K562 (cell line): ENCODE measurements around the gene VKORC1. TPM values are rescaled to one million over a fixed set of nuclear protein-coding genes. Genes with fewer than 3 reads are reported as not detected.

ENCODE experiments used
- ATAC-seq: fragments of 200-7000 bp; cut with Tn5 transposase; 3 replicates; pipeline ENCODE4 v1.9.1; 2020; ENCODE audit warnings: moderate library complexity
- BruUV-seq: library from RNA; stranded (reverse); fragments of 400-500 nt; replicated peaks from 2 replicates; lab custom pipeline; 2021; lab: Mats Ljungman, UMichigan
- CTCF ChIA-PET: fragments of 300-600 bp; formaldehyde crosslinking; extraction: SDS; loops from one replicate; lab custom pipeline; 2021; ENCODE audit warnings: low intra/inter-chr PET ratio; lab: Yijun Ruan, JAX
- POLR2A ChIA-PET: fragments of 300-600, 350-650 bp; sonication (Branson Sonifier 250); formaldehyde crosslinking; extraction: SDS; loops from one replicate; lab custom pipeline; 2021; ENCODE audit warnings: antibody characterized with exemption, inconsistent platforms; lab: Yijun Ruan, JAX
- DNase-seq, 4 experiments: peaks; one replicate each; pipeline versions ENCODE4 v3.0.0 to v3.0.0-alpha.2; 2011 to 2018; ENCODE audit warnings: low spot score in 3 of 4, mixed read lengths in 3 of 4; ENCODE audit errors: extremely low read depth in 1 of 4
- FAIRE-seq: peaks from 2 replicates; lab custom pipeline; 2011; peaks lifted over from hg19 to GRCh38; lab: Jason Lieb, UNC
- H2AFZ ChIP-seq: 2 replicates; pipeline ENCODE4 v1.6.0; 2011; ENCODE audit warnings: low read depth, low read length, control low read depth, inconsistent platforms
- H3K27ac ChIP-seq: fragments of 200-600 bp; 3 replicates; pipeline ENCODE4 v1.8.0; 2011; ENCODE audit warnings: low read depth, mild to moderate bottlenecking, control low read depth, inconsistent platforms, low read length, moderate library complexity, mixed read lengths; ENCODE audit errors: extremely low read depth
- H3K27me3 ChIP-seq, 2 experiments: fragments of 300-600 bp in 1 of 2; 2 replicates in 1 of 2; 3 replicates in 1 of 2; pipeline versions ENCODE4 v1.6.0 to v1.8.0; 2011; ENCODE audit warnings: inconsistent platforms in 2 of 2, low read length in 2 of 2, mild to moderate bottlenecking in 1 of 2, mixed read lengths in 1 of 2, moderate library complexity in 1 of 2; ENCODE audit not compliant: control insufficient read depth in 2 of 2, insufficient read depth in 2 of 2
- H3K36me3 ChIP-seq: fragments of 300-600 bp; 3 replicates; pipeline ENCODE4 v1.8.0; 2011; ENCODE audit warnings: mild to moderate bottlenecking, low read length, inconsistent platforms; ENCODE audit not compliant: control insufficient read depth, insufficient read depth
- H3K4me1 ChIP-seq, 2 experiments: fragments of 200-600 bp in 1 of 2; replicated peaks in 1 of 2; 2 replicates in 1 of 2; 3 replicates in 1 of 2; pipeline versions ENCODE4 v1.5.1 to v1.8.0; 2011; ENCODE audit warnings: inconsistent platforms in 2 of 2, low read length in 2 of 2, mild to moderate bottlenecking in 1 of 2, mixed read lengths in 1 of 2, moderate library complexity in 1 of 2; ENCODE audit not compliant: control insufficient read depth in 2 of 2, insufficient read depth in 2 of 2
- H3K4me2 ChIP-seq: 2 replicates; pipeline ENCODE4 v1.6.1; 2011; ENCODE audit warnings: low read length, control low read depth, inconsistent platforms, mixed read lengths; ENCODE audit not compliant: insufficient read depth
- H3K4me3 ChIP-seq: fragments of 200-600 bp; sonication (generic), shearing (Covaris generic); 2 replicates; pipeline ENCODE4 v1.5.1; 2016; ENCODE audit warnings: control low read depth, inconsistent platforms
- H3K79me2 ChIP-seq: fragments of 200-600 bp; 3 replicates; pipeline ENCODE4 v1.8.0; 2011; ENCODE audit warnings: low read length, inconsistent platforms; ENCODE audit not compliant: control insufficient read depth, insufficient read depth
- H3K9ac ChIP-seq, 2 experiments: 2 replicates each; pipeline versions ENCODE4 v1.6.0 to v1.6.1; 2011; ENCODE audit warnings: low read depth in 2 of 2, low read length in 2 of 2, control low read depth in 1 of 2, inconsistent platforms in 1 of 2, mild to moderate bottlenecking in 1 of 2, mixed read lengths in 1 of 2; ENCODE audit not compliant: insufficient read depth in 1 of 2
- H3K9me1 ChIP-seq: one replicate; pipeline ENCODE4 v1.6.0; 2011; ENCODE audit warnings: inconsistent platforms, mild to moderate bottlenecking, low read length, moderate library complexity; ENCODE audit not compliant: control insufficient read depth, insufficient read depth
- H3K9me3 ChIP-seq: replicated peaks from 2 replicates; pipeline ENCODE4 v1.5.1; 2011; ENCODE audit warnings: low read depth, low read length, inconsistent platforms; ENCODE audit not compliant: control insufficient read depth, insufficient read depth
- H4K20me1 ChIP-seq: replicated peaks from 2 replicates; pipeline ENCODE4 v1.6.1; 2011; ENCODE audit warnings: low read length, inconsistent platforms, mixed read lengths; ENCODE audit not compliant: control insufficient read depth, insufficient read depth
- WGBS: fragments of 100-300 bp; shearing (Covaris generic); methylation state at CpG from one replicate; pipeline ENCODE4 v1.1.6; 2016; ENCODE audit warnings: low coverage, mixed read lengths; ENCODE audit not compliant: insufficient coverage; ENCODE audit errors: missing lambda C conversion rate; 5-methylcytosine and 5-hydroxymethylcytosine counted together
- in situ Hi-C: fragments of 300-500 bp; cut with MboI; formaldehyde crosslinking; loops from 4 replicates; pipeline ENCODE4 v1.15.0; 2018; ENCODE audit warnings: inconsistent platforms, mixed read lengths
- intact Hi-C: fragments of 100-400 bp; cut with micrococcal nuclease; formaldehyde crosslinking; loops from 2 replicates; pipeline ENCODE4 v1.14.2; 2022
- polyA plus RNA-seq, 8 experiments: library from polyadenylated mRNA; depleted of rRNA in 4 of 8; stranded (reverse) in 5 of 8; unstranded in 3 of 8; fragments of >200 nt; fragmentation: Nextera tagmentation in 2 of 8; fragmentation: Illumina TruSeq in 1 of 8; extraction: Ambion mirVana in 2 of 8; extraction: Trizol in 1 of 8; gene quantifications; 2 replicates each; pipeline versions ENCODE4 v1.2.1 to v1.2.3, GENCODE V29; 2011 to 2014; ENCODE audit warnings: inconsistent platforms in 1 of 8, missing spikeins in 1 of 8
- total RNA-seq, 7 experiments: library from RNA; depleted of rRNA in 6 of 7; stranded (reverse); fragments of >200 nt in 6 of 7; fragmentation: Illumina TruSeq in 2 of 7; extraction: Trizol in 2 of 7; gene quantifications; 2 replicates each; pipeline versions ENCODE4 v1.2.1 to v1.2.3, GENCODE V29; 2011 to 2021; ENCODE audit warnings: low replicate concordance in 1 of 7
- TF ChIP-seq, protein P1 (sequence below): fragments of 450-650 bp; formaldehyde crosslinking; IDR thresholded peaks from 2 replicates; pipeline ENCODE4 v1.4.0; 2020; ENCODE audit warnings: mild to moderate bottlenecking, moderate library complexity

VKORC1 gene
- total and polyA plus RNA-seq, 9 of the 15 experiments (the other 6 are each of a cell fraction or from before 2014, with no cell fraction given): 30.0 to 119 (median 62.1) TPM

GRCh38 chr16:31079342-31079944 lies 15.2 kb downstream of the VKORC1 start:
- Histone ChIP-seq H3K9ac (no peak overlapping the region; a peak in 1 of 4 replicates), H3K79me2 (peaks cover 36% of the 10 kb centered on the region), H4K20me1 (peaks cover 5% of the 10 kb centered on the region; the same call in 1 of the 2 replicates), H3K9me1 (no peaks in the 10 kb centered on the region), H3K4me3 (no peak overlapping the region), H3K4me1 (peaks cover 4 to 74% of the 10 kb centered on the region in 2 experiments; a peak in 3 of 5 replicates), H3K4me2 (no peak overlapping the region), H3K27me3 (no peaks in the 10 kb centered on the region), H3K27ac (no peak overlapping the region), H2AFZ (no peak overlapping the region), H3K36me3 (peaks cover 80% of the 10 kb centered on the region), H3K9me3 (no peaks in the 10 kb centered on the region)
- ATAC-seq: no peak
- POLR2A ChIA-PET: interaction anchor here (0.6 to 1.8 kb wide), 4 partner anchors 8 to 101 kb away, joined by 3 to 6 read pairs (median 4); partner anchors contain the start of gene FUS
- no peak for FAIRE-seq
- no peak for DNase-seq
- in situ Hi-C loops: no loop called here
- no TSS peak for BruUV-seq
- intact Hi-C loops: no loop called here
- CTCF ChIA-PET: no interaction called here
- TF ChIP-seq, protein P1, sequence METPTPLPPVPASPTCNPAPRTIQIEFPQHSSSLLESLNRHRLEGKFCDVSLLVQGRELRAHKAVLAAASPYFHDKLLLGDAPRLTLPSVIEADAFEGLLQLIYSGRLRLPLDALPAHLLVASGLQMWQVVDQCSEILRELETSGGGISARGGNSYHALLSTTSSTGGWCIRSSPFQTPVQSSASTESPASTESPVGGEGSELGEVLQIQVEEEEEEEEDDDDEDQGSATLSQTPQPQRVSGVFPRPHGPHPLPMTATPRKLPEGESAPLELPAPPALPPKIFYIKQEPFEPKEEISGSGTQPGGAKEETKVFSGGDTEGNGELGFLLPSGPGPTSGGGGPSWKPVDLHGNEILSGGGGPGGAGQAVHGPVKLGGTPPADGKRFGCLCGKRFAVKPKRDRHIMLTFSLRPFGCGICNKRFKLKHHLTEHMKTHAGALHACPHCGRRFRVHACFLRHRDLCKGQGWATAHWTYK (CRISPR knock-in tag): no peak
- 92% methylated on average over 9 of the region's 13 CpGs for WGBS
